ENCODE data around the gene TMPRSS9. TPM values are rescaled to one million over a fixed set of nuclear protein-coding genes. Genes with fewer than 3 reads are reported as not detected.
"Not testable (repeated sequence)": the region's sequence is repeated elsewhere in the genome, so short reads cannot be mapped to it uniquely, and the experiment has no call there.

Gene TMPRSS9
- total RNA-seq, 3 donors from 2014 or later (not counting 1 experiment from before 2014, with no cell fraction given) = not detected

DNA sequence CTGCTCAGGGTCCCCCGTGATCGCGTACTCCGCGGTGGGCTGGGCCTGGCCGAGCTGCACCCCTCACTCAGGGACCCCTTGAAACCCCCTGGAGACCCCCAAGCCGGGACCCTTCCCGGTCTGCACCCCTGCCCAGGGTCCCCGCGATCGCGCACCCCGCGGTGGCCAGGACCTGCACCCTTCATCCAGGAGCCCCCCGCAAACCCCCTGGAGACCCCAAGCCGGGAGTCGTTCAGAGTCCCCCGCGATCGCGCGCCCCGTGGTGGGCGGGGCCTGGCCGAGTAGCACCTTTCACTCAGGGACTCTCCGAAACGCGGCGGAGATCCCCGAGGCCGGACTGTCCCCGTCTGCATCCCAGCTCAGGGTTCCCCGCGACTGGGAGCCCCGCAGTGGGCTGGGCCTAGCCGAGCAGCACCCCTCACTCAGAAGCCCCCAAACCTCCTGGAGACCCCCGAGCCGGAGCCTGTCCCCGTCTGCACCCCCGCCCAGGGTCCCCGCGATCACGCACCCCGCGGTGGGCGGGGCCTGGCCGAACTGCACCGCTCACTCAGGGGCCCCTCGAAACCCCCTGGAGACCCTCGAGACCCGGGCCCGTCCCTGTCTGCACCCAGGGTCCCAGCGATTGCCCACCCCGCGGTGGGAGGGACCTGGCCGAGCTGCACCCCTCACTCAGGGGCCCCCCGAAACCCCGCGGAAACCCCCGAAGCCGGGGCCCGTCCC is 95.9 kb downstream of the TMPRSS9 start:
- H3K27ac Mint-ChIP-seq = peak overlapping the region; percentile 84 to 91
- H3K9me3 Mint-ChIP-seq = no peaks in the 10 kb centered on the region
- no peaks in the 10 kb centered on the region for H3K36me3 Mint-ChIP-seq
- DNase-seq (peak; percentile 74 to 82), ATAC-seq (peak; percentile 81 to 85 (median 85))
- TF ChIP-seq CTCF (IDR thresholded peaks at IDR 0.05) = no peak
- H3K4me1 Mint-ChIP-seq = peaks cover 0 to 21% of the 10 kb centered on the region in 2 donors
- H3K36me3 ChIP-seq (ENCODE audit: control insufficient read depth, insufficient read depth, low read length) = no peaks in the 10 kb centered on the region
- H3K27me3 ChIP-seq (ENCODE audit: control insufficient read depth, insufficient read depth, low read length) = no peaks in the 10 kb centered on the region
- intact Hi-C loops (cut with micrococcal nuclease) = no loop called here
- peak overlapping the region; percentile 84 for H3K4me3 Mint-ChIP-seq
- under 1% methylated on average over 62 of the region's 62 CpGs for WGBS (ENCODE audit: insufficient coverage)
- H3K4me3 ChIP-seq (ENCODE audit: low read length) = peak overlapping the region; percentile 53
- no peaks in the 10 kb centered on the region for H3K27me3 Mint-ChIP-seq (ENCODE audit: low read depth in 2 of 2)
- H3K4me1 ChIP-seq (ENCODE audit: control insufficient read depth, insufficient read depth, low read length) = peaks cover 18% of the 10 kb centered on the region
- H3K9me3 ChIP-seq (ENCODE audit: control insufficient read depth, insufficient read depth, low read length) = no peaks in the 10 kb centered on the region
- peak overlapping the region; percentile 23 for H3K27ac ChIP-seq (ENCODE audit: low read length)

DNA sequence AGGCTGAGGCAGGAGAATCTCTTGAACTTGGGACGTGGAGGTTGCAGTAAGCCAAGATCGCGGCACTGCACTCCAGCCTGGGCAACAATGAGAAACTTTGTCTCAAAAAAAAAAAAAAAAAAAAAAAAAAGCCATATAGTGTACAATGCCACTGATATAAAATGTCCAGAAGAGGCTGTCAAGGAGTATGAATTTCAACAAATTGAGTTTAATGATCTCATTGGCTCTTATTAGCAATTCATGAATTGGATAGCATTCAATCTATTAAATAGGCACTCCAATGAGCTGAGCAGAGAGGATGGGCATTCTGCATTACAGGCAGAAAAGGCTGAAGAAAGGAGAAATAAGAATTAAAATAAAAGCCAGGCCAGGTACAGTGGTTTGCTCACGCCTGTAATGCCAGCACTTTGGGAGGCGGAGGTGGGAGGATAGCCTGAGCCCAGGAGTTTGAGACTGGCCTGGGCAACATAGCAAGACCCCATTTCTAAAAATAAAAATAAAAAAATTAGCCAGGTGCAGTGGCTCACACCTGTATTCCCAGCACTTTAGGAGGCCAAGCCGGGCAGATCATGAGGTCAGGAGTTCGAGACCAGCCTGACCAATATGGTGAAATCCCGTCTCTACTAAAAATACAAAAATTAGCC is 97.5 kb downstream of the TMPRSS9 start:
- Mint-ChIP-seq H3K4me1 (peaks cover 0 to 34% of the 10 kb centered on the region in 2 donors), H3K27ac (peak overlapping the region; percentile 84 to 91), H3K27me3 (ENCODE audit: low read depth in 2 of 2) (peaks cover 0 to 6% of the 10 kb centered on the region in 2 donors), H3K4me3 (peak overlapping the region; percentile 79), H3K9me3 (no peaks in the 10 kb centered on the region), H3K36me3 (no peaks in the 10 kb centered on the region)
- H3K9me3 ChIP-seq (ENCODE audit: control insufficient read depth, insufficient read depth, low read length) = no peaks in the 10 kb centered on the region
- TF ChIP-seq CTCF (IDR thresholded peaks at IDR 0.05) = no peak
- no peak for ATAC-seq
- WGBS (ENCODE audit: insufficient coverage) = 94% methylated on average over 8 of the region's 8 CpGs
- H3K27me3 ChIP-seq (ENCODE audit: control insufficient read depth, insufficient read depth, low read length) = peaks cover 3% of the 10 kb centered on the region
- peaks cover 30% of the 10 kb centered on the region for H3K4me1 ChIP-seq (ENCODE audit: control insufficient read depth, insufficient read depth, low read length)
- no peaks in the 10 kb centered on the region for H3K36me3 ChIP-seq (ENCODE audit: control insufficient read depth, insufficient read depth, low read length)
- peak overlapping the region; percentile 36 for H3K27ac ChIP-seq (ENCODE audit: low read length)
- H3K4me3 ChIP-seq (ENCODE audit: low read length) = no peak overlapping the region
- intact Hi-C loops (cut with micrococcal nuclease) = loop anchor here (1.0 kb wide), 1 partner anchor 30 kb away; the partner anchor contains the start of gene TIMM13
- DNase-seq = no peak

DNA sequence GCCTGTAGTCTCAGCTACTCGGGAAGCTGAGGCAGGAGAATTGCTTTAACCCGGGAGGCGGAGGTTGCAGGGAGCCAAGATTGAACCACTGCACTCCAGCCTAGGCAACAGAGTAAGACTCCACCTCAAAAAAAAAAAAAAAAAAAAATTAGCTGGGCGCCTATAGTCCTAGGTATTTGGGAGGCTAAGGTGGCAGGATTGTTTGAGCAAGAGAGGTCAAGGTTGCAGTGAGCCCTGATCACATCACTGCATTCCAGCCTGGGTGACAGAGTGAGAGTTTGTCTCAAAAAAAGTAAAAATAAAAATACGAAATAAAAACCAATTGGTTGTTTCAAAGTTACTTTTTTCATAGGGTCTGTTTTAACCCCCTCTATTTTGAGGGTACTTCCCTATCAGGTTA is 98.0 kb downstream of the TMPRSS9 start:
- Histone ChIP-seq H3K4me1 (ENCODE audit: control insufficient read depth, insufficient read depth, low read length) (peaks cover 35% of the 10 kb centered on the region), H3K27ac (ENCODE audit: low read length) (no peak overlapping the region), H3K4me3 (ENCODE audit: low read length) (no peak overlapping the region), H3K36me3 (ENCODE audit: control insufficient read depth, insufficient read depth, low read length) (no peaks in the 10 kb centered on the region), H3K27me3 (ENCODE audit: control insufficient read depth, insufficient read depth, low read length) (peaks cover 3% of the 10 kb centered on the region), H3K9me3 (ENCODE audit: control insufficient read depth, insufficient read depth, low read length) (no peaks in the 10 kb centered on the region)
- H3K4me3 Mint-ChIP-seq = no peak overlapping the region
- peaks cover 0 to 34% of the 10 kb centered on the region in 2 donors for H3K4me1 Mint-ChIP-seq
- no peak for ATAC-seq
- no peaks in the 10 kb centered on the region for H3K9me3 Mint-ChIP-seq
- WGBS (ENCODE audit: insufficient coverage) = 100% methylated on average over 3 of the region's 5 CpGs
- peaks cover 0 to 6% of the 10 kb centered on the region in 2 donors for H3K27me3 Mint-ChIP-seq (ENCODE audit: low read depth in 2 of 2)
- no peak for TF ChIP-seq CTCF (IDR thresholded peaks at IDR 0.05)
- intact Hi-C loops (cut with micrococcal nuclease) = no loop called here
- H3K36me3 Mint-ChIP-seq = no peaks in the 10 kb centered on the region
- H3K27ac Mint-ChIP-seq = no peak overlapping the region
- no peak for DNase-seq

DNA sequence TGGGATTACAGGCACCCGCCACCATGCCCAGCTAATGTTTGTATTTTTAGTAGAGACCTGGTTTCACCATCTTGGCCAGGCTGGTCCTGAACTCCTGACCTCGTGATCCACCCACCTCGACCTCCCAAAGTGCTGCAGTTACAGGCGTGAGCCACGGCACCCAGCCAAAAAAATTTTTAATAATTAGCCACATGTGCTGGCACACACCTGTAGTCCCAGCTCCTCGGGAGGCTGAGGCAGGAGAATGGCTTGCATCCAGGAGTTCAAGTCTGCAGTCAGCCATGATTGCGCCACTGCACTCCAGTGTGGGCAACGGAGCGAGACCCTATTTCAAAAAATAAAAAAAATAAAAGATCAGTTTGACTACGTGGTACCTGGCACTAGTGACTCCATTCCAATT is 98.7 kb downstream of the TMPRSS9 start:
- H3K4me3 ChIP-seq (ENCODE audit: low read length); DNase-seq; ATAC-seq; intact Hi-C loops (cut with micrococcal nuclease); H3K27ac ChIP-seq (ENCODE audit: low read length); H3K9me3 ChIP-seq (ENCODE audit: control insufficient read depth, insufficient read depth, low read length); H3K27ac Mint-ChIP-seq; H3K27me3 ChIP-seq (ENCODE audit: control insufficient read depth, insufficient read depth, low read length); H3K36me3 Mint-ChIP-seq; H3K36me3 ChIP-seq (ENCODE audit: control insufficient read depth, insufficient read depth, low read length); H3K27me3 Mint-ChIP-seq (ENCODE audit: low read depth in 2 of 2); H3K4me3 Mint-ChIP-seq; H3K9me3 Mint-ChIP-seq: not testable (repeated sequence)
- H3K4me1 ChIP-seq (ENCODE audit: control insufficient read depth, insufficient read depth, low read length) = peaks cover 35% of the 10 kb centered on the region
- 91% methylated on average over 10 of the region's 10 CpGs for WGBS (ENCODE audit: insufficient coverage)
- H3K4me1 Mint-ChIP-seq = peaks cover 0 to 34% of the 10 kb centered on the region in 2 donors

Data from natural killer cell (primary cell).